ENCODE results near the gene TRMT44. TPM values are rescaled to one million over a fixed set of nuclear protein-coding genes. Genes with fewer than 3 reads are reported as not detected.

The TRMT44 gene
- total RNA-seq, 1 donor from 2014 or later: 20.1 TPM

DNA sequence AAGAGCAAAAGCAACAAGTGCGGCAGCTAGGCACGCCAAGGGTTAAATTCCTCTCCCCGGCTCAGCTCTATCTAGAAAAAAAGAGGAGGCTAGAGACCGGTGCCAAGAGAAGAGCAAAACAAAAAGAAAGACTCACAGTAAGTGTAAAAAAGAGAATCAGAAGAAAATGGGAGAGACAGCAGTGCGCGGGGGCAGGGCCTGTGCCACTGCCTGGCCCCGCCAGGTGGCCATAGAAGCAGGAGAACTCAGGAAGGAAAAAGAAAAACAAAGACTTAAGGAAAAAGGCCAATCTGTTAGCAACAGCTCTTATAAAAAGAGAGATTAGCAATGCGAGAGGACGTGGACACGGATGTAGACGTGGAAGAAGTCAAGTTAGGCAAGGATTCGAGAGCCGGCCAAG lies 3.3 kb upstream of the TRMT44 start:
- no peaks in the 10 kb centered on the region for H3K27me3 Mint-ChIP-seq (ENCODE audit: low read depth)
- DNase-seq (ENCODE audit: low read depth, low spot score): peak; percentile 6
- peaks cover 2% of the 10 kb centered on the region for H3K9me3 Mint-ChIP-seq
- peak overlapping the region; percentile 81 for H3K4me3 Mint-ChIP-seq
- H3K36me3 Mint-ChIP-seq (ENCODE audit: low read depth): no peaks in the 10 kb centered on the region
- H3K4me1 Mint-ChIP-seq: peaks cover 43% of the 10 kb centered on the region
- TF ChIP-seq, protein P1, sequence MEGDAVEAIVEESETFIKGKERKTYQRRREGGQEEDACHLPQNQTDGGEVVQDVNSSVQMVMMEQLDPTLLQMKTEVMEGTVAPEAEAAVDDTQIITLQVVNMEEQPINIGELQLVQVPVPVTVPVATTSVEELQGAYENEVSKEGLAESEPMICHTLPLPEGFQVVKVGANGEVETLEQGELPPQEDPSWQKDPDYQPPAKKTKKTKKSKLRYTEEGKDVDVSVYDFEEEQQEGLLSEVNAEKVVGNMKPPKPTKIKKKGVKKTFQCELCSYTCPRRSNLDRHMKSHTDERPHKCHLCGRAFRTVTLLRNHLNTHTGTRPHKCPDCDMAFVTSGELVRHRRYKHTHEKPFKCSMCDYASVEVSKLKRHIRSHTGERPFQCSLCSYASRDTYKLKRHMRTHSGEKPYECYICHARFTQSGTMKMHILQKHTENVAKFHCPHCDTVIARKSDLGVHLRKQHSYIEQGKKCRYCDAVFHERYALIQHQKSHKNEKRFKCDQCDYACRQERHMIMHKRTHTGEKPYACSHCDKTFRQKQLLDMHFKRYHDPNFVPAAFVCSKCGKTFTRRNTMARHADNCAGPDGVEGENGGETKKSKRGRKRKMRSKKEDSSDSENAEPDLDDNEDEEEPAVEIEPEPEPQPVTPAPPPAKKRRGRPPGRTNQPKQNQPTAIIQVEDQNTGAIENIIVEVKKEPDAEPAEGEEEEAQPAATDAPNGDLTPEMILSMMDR (conservative IDR thresholded peaks at IDR 0.05): no peak
- H3K27ac Mint-ChIP-seq (ENCODE audit: unreplicated experiment): peak overlapping the region; percentile 32

DNA sequence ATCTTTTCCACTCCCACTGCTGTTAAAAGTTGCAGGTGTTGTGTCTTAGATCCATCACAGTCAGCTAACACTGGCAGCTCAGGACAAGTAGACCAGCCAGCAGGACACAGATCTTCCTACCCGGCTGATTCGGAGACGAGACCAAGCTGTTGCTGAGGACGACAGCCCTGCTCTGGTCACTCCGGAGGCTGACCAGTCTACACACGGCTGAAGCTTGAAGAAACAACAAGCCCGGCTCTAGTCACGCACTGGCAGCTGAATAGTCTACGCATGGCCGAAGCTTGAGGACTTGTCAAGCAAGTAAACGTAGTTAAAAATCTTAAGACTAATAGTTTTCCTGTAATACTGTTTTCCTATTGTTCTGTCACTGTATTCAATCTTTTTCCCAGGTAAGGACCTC lies 1.8 kb upstream of the TRMT44 start:
- Mint-ChIP-seq H3K9me3 (peaks cover 2% of the 10 kb centered on the region), H3K4me1 (peaks cover 52% of the 10 kb centered on the region), H3K36me3 (ENCODE audit: low read depth) (no peaks in the 10 kb centered on the region), H3K4me3 (peak overlapping the region; percentile 98), H3K27ac (ENCODE audit: unreplicated experiment) (no peak overlapping the region), H3K27me3 (ENCODE audit: low read depth) (no peaks in the 10 kb centered on the region)
- TF ChIP-seq, protein P1 (conservative IDR thresholded peaks at IDR 0.05): no peak
- DNase-seq (ENCODE audit: low read depth, low spot score): no peak

DNA sequence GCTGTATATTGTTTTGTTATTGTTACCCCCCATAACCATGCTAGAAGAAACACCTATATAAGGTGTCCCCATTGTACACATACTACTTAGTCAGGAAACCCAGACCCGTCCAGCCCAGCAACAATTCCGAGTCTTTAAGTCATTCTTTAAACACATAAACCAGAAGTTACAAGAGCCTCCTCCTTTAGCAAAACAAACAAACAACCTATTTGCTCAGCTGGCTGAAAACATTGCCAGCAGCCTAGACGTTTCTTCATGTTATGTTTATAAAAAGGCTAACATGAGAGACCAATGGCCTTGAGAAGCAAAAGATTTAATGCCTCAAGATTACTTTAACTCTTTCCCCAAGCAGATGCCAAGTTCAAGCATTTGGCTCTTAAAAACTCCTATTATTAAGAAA lies 1.4 kb upstream of the TRMT44 start:
- Mint-ChIP-seq H3K4me1 (peaks cover 52% of the 10 kb centered on the region), H3K27ac (ENCODE audit: unreplicated experiment) (no peak overlapping the region), H3K4me3 (peak overlapping the region; percentile 98), H3K36me3 (ENCODE audit: low read depth) (no peaks in the 10 kb centered on the region), H3K27me3 (ENCODE audit: low read depth) (no peaks in the 10 kb centered on the region), H3K9me3 (peaks cover 2% of the 10 kb centered on the region)
- TF ChIP-seq, protein P1 (conservative IDR thresholded peaks at IDR 0.05): no peak
- DNase-seq (ENCODE audit: low read depth, low spot score): no peak

DNA sequence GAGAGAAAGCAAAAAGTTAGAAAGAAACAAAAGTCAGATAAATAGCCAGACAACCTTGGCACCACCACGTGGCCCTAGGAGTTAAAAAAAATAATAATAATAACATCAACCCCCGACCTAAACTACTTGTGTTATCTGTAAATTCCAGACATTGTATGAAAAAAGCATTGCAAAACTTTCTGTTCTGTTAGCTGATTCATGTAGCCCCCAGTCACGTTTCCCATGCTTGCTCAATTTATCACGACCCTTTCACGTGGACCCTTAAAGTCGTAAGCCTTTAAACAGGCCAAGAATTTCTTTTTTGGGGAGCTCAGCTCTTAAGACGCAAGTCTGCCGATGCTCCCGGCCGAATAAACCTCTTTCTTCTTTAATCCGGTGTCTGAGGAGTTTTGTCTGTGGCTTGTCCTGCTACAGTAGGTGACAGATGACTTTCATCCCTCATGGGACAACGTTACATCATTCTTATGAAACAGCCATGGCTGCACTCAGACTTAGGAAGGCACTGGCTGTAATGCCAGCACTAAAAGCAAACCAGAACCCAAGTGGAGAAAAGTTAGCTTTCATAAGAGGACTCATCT lies 574 bp upstream of the TRMT44 start:
- H3K9me3 Mint-ChIP-seq: peaks cover 2% of the 10 kb centered on the region
- H3K27ac Mint-ChIP-seq (ENCODE audit: unreplicated experiment): peak overlapping the region; percentile 98
- DNase-seq (ENCODE audit: low read depth, low spot score): no peak
- H3K27me3 Mint-ChIP-seq (ENCODE audit: low read depth): no peaks in the 10 kb centered on the region
- H3K36me3 Mint-ChIP-seq (ENCODE audit: low read depth): no peaks in the 10 kb centered on the region
- TF ChIP-seq, protein P1 (conservative IDR thresholded peaks at IDR 0.05): no peak
- peaks cover 52% of the 10 kb centered on the region for H3K4me1 Mint-ChIP-seq
- H3K4me3 Mint-ChIP-seq: peak overlapping the region; percentile 98

DNA sequence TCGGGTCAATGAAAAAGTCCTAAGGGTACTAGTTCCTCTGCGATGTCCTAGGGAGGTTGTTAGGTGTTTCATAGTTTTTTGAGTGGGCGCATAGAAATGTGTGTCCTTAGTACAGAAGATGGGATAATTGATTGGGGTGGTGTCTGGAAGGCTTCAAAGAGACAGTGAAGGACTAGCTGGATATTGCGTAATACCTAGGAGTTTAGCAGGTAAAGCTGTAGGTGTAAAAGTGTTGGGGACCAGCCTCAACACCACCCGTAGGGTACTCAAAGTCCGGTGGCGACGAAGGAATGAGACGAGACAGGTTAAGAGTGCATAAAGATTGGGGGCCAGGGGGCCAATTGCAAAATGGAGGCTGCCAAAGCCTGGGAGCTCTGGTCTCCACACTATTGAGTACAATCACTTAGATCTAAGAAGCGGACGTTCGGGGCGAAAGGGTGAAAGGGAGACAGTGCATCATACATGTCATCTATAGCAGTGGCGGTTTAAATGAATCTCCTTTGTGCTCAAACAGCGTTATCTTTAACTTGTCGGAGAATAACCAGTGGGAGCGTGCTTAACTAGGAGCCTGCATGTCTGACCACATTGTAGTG lies 1.0 kb downstream of the TRMT44 start:
- H3K9me3 Mint-ChIP-seq: peaks cover 2% of the 10 kb centered on the region
- no peak for DNase-seq (ENCODE audit: low read depth, low spot score)
- no peaks in the 10 kb centered on the region for H3K36me3 Mint-ChIP-seq (ENCODE audit: low read depth)
- H3K4me1 Mint-ChIP-seq: peaks cover 52% of the 10 kb centered on the region
- H3K27me3 Mint-ChIP-seq (ENCODE audit: low read depth): no peaks in the 10 kb centered on the region
- H3K27ac Mint-ChIP-seq (ENCODE audit: unreplicated experiment): peak overlapping the region; percentile 75
- peak overlapping the region; percentile 90 for H3K4me3 Mint-ChIP-seq
- TF ChIP-seq, protein P1 (conservative IDR thresholded peaks at IDR 0.05): no peak
